IPS DF 6.9 (cell line): ENCODE measurements around the gene LMOD3.

Experiments
- DNase-seq: peaks from one replicate; pipeline ENCODE4 v3.0.0-alpha.2; 2013; ENCODE audit warnings: low read depth, low spot score
- H3K27ac ChIP-seq: one replicate; pipeline ENCODE4 v1.5.1; 2013; ENCODE audit warnings: low read length, control low read depth
- H3K27me3 ChIP-seq: 2 replicates; pipeline ENCODE4 v1.6.1; 2013; ENCODE audit warnings: mild to moderate bottlenecking, low read length; ENCODE audit not compliant: control insufficient read depth, insufficient read depth
- H3K36me3 ChIP-seq: 2 replicates; pipeline ENCODE4 v1.6.1; 2013; ENCODE audit warnings: low read length; ENCODE audit not compliant: control insufficient read depth, insufficient read depth
- H3K4me1 ChIP-seq: 2 replicates; pipeline ENCODE4 v1.6.1; 2013; ENCODE audit warnings: low read length; ENCODE audit not compliant: control insufficient read depth, insufficient read depth
- H3K4me3 ChIP-seq: 2 replicates; pipeline ENCODE4 v1.5.1; 2013; ENCODE audit warnings: mild to moderate bottlenecking, low read length
- H3K9me3 ChIP-seq: 2 replicates; pipeline ENCODE4 v1.6.1; 2013; ENCODE audit warnings: low read length, inconsistent platforms; ENCODE audit not compliant: control insufficient read depth, insufficient read depth
- WGBS: extraction: QIAGEN DNeasy Blood & Tissue Kit; methylation state at CpG from one replicate; pipeline ENCODE4 v1.1.7; 2013; ENCODE audit warnings: mixed read lengths, missing lambda C conversion rate; ENCODE audit not compliant: insufficient read length, insufficient coverage; 5-methylcytosine and 5-hydroxymethylcytosine counted together

LMOD3 gene

DNA sequence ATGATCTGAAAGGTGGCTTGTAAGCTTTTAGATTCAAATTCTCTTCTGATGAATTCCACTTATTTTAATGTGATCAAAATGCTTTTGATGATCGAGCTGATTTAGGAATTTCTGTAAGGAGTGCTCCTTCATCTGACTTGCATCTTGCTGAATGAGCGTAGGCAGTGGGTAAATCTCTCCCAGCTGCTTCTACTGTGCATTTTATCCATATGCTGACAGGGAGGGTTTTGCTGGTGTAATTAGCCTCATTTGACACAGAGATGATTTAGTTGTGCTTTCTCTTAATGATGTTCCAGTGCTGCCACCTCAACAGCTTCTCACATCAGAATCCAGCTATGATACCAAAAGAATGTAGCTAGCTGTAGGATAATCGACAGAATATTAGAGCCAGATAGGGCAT lies 3.8 kb upstream of the LMOD3 start:
- Histone ChIP-seq H3K4me3 (no peak overlapping the region), H3K27me3 (no peaks in the 10 kb centered on the region), H3K9me3 (no peaks in the 10 kb centered on the region), H3K36me3 (no peaks in the 10 kb centered on the region), H3K4me1 (no peaks in the 10 kb centered on the region), H3K27ac (no peak overlapping the region)
- DNase-seq: no peak
- no CpG with 5 or more reads among the region's 3 CpGs for WGBS

DNA sequence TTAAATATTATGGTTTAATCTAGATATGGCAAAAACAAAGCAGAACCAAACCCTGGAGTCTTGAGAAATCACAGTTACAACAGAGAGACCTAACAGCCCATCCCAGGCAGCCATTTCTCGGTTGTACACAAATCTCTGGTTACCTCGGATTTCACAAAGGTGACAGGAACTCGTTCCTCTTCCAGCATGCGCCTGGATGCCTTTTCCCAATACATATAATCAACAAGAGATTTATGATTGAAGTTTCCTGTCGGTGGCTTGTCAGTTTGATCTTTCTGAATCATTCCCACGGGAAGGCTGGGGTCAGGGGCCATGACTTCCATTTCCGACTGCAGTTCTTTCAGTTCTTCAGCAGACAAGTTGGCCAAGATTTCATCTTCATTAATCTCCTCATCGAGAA lies 445 bp downstream of the LMOD3 start:
- Histone ChIP-seq H3K4me3 (no peak overlapping the region), H3K4me1 (no peaks in the 10 kb centered on the region), H3K27me3 (no peaks in the 10 kb centered on the region), H3K36me3 (no peaks in the 10 kb centered on the region), H3K27ac (no peak overlapping the region), H3K9me3 (no peaks in the 10 kb centered on the region)
- WGBS: no CpG with 5 or more reads among the region's 8 CpGs
- DNase-seq: no peak

DNA sequence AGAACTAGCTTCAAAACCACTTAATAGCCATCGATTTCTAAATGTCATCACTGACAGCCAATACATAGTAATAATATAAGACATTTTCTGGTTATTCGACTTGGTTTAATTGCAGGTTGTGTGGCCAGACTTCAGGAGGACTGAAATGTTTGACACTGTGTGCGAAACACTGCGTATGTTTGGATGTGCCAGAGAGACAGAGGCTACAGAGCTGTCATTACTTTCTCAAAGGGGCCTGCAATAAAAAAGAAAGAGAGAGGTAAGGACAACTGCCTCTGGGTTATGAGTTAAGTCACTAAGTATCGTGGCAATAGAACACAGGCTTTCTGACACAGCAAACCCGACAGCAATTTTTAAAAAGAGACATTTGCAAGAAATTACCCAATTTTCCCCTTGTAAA lies 882 bp downstream of the LMOD3 start:
- Histone ChIP-seq H3K27ac (no peak overlapping the region), H3K4me3 (no peak overlapping the region), H3K27me3 (no peaks in the 10 kb centered on the region), H3K9me3 (no peaks in the 10 kb centered on the region), H3K36me3 (no peaks in the 10 kb centered on the region), H3K4me1 (no peaks in the 10 kb centered on the region)
- no CpG with 5 or more reads among the region's 6 CpGs for WGBS
- no peak for DNase-seq

DNA sequence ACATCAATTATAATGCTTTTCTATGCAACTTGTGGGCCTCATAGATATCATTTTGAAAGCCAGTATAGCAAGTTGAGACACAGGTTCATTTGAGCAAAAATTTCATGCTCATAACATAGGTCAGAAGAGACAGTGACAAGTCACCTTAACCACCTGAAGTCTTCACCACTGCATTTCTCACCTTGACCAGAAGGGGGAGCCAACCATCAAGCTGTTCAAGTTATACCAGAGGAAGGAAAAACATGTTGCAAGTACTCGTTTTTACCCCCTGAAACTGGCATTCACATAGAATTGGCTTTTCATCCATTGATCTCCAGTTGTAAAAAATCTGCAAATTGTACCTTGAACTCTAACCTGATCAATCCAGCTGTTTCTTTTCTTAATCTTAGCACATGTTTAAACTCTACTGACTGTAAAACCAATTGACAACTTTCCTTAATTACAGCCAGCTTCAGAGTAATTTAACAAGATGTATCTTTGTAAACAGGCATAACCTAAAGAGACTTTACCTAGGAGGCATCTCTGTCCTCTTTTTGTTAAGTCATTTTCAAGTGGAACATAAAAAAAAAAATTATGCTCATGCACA lies 1.4 kb downstream of the LMOD3 start:
- Histone ChIP-seq H3K27me3 (no peaks in the 10 kb centered on the region), H3K4me3 (no peak overlapping the region), H3K4me1 (no peaks in the 10 kb centered on the region), H3K9me3 (no peaks in the 10 kb centered on the region), H3K27ac (no peak overlapping the region), H3K36me3 (no peaks in the 10 kb centered on the region)
- DNase-seq: peak; percentile 79
- WGBS: no CpG with 5 or more reads among the region's 1 CpG

DNA sequence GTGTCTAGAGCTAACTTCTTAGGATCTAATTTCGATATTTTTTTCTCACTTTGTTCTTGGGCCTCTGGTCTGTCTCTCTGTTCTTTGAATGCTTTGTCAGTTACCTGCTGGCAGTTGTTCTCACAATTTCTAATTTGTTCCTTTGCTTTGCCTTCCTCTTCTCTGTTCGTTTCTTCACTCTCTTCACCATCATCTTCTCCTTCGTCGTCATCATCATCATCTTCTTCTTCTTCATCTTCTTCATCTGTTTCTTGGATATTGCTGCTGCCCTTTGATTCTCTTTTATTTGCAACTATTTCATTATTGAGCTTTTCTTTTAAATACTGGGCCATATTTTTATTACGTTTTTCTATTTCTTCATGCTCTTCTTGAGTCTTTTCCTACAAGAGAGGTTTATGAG lies 2.7 kb downstream of the LMOD3 start:
- WGBS: 100% methylated on average over 3 of the region's 5 CpGs
- H3K4me1 ChIP-seq: no peaks in the 10 kb centered on the region
- DNase-seq: no peak
- H3K27ac ChIP-seq: no peak overlapping the region
- H3K4me3 ChIP-seq: no peak overlapping the region
- no peaks in the 10 kb centered on the region for H3K27me3 ChIP-seq
- H3K9me3 ChIP-seq: no peaks in the 10 kb centered on the region
- no peaks in the 10 kb centered on the region for H3K36me3 ChIP-seq

DNA sequence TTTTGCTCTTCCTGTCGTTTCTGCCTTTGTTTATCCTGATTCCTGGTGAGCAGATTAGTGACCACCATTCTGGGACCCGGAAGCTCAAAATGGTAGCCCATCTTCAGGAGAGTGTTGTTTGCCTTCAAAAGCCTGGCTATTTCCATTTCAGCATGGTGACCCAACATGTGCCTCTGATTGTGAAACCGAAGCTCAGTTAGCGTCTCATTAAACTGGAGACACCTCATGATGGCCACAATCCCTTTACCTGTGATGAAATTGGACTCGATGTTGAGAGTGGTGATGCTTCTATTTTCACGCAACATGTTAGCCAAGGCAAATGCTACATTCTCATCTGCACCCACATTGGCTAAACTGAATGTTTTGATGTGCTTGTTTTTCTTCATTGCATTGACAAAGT lies 3.3 kb downstream of the LMOD3 start:
- Histone ChIP-seq H3K27me3 (no peaks in the 10 kb centered on the region), H3K9me3 (no peaks in the 10 kb centered on the region), H3K36me3 (no peaks in the 10 kb centered on the region), H3K27ac (no peak overlapping the region), H3K4me3 (no peak overlapping the region), H3K4me1 (no peaks in the 10 kb centered on the region)
- DNase-seq: no peak
- no CpG with 5 or more reads among the region's 6 CpGs for WGBS

DNA sequence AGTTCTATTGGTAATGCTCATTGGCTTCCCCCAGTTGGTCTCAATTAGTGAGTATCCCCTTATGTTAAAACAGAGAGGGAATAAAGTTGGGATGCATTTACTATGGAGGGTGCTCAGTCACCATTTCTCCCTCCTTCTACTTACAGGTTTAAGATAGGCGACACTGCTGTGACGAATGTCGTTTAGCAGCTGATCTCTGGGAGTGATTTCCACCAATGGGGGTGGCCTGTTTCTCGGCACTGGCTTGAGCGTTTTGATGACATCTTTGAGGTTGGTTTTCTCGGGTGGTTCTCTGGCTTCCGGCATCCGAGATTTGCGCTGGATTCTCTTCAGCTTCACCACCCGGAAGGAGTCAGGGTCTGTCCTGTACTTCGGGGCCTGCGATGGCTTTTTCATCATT lies 3.8 kb downstream of the LMOD3 start:
- H3K27me3 ChIP-seq: no peaks in the 10 kb centered on the region
- no peaks in the 10 kb centered on the region for H3K4me1 ChIP-seq
- no peaks in the 10 kb centered on the region for H3K36me3 ChIP-seq
- no peak overlapping the region for H3K27ac ChIP-seq
- no peaks in the 10 kb centered on the region for H3K9me3 ChIP-seq
- DNase-seq: no peak
- no peak overlapping the region for H3K4me3 ChIP-seq
- whole genome bisulfite sequencing: no CpG with 5 or more reads among the region's 12 CpGs

DNA sequence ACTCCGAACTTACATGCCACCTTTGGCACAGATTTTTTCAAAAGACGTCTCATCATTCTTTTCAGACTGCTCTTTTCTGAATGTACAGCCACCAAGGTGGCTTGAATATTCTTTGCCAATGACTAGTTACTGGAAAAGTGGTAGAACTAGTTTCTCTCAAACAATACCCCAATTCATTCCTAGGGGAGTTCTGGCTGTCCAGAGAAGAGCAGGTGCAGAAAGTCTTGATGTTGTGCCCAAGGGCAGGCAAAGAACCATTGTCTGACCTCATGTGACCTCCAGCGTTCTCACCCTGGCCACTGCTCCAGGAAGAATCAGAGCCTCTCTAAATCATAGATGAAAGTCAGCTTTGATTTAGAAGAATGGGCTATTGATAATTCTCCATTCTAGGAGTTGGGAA lies 5.5 kb downstream of the LMOD3 start:
- Histone ChIP-seq H3K27me3 (no peaks in the 10 kb centered on the region), H3K4me1 (no peaks in the 10 kb centered on the region), H3K4me3 (no peak overlapping the region), H3K9me3 (no peaks in the 10 kb centered on the region), H3K36me3 (no peaks in the 10 kb centered on the region), H3K27ac (no peak overlapping the region)
- WGBS: no CpG with 5 or more reads among the region's 3 CpGs
- no peak for DNase-seq

DNA sequence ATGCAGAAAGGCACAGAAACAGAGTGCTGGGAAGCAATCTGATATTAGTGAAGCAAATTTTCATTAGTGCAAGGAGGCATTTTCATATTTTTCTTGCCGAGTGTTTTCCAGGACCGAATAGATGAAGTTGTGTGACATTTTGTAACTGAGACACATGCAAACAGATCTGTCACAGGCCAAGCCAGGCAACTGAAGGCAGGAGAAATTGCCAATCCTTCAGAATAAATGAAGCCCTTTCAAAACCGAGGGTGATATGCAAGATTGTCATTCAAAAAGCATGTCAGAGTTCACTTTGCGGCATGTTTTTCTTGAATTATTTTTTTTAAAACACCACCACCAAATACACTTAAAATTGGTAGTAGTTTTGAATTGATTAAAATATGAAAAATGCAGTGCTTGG lies 6.2 kb downstream of the LMOD3 start:
- Histone ChIP-seq H3K27me3 (no peaks in the 10 kb centered on the region), H3K27ac (no peak overlapping the region), H3K4me1 (no peaks in the 10 kb centered on the region), H3K9me3 (no peaks in the 10 kb centered on the region), H3K36me3 (no peaks in the 10 kb centered on the region), H3K4me3 (no peak overlapping the region)
- no CpG with 5 or more reads among the region's 4 CpGs for WGBS
- no peak for DNase-seq

DNA sequence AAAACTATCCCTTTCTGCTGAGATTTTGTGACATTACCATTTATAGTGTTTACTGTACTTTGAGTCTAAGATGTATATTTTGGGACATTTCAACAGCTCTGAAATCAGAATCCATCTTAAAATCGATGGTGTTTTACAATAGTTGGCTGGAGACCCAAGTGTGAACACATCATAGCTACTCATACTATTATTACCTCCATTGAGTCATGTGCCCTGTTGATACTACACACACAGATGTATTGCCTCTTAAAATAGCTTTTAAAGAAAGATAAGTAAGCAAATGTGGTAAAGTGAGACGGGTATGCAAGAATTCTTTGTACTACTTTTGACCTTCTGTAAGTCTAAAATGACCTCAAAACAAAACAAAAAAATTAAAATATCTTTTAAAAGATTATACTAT lies 6.7 kb downstream of the LMOD3 start:
- no peak for DNase-seq
- WGBS: no CpG with 5 or more reads among the region's 2 CpGs

DNA sequence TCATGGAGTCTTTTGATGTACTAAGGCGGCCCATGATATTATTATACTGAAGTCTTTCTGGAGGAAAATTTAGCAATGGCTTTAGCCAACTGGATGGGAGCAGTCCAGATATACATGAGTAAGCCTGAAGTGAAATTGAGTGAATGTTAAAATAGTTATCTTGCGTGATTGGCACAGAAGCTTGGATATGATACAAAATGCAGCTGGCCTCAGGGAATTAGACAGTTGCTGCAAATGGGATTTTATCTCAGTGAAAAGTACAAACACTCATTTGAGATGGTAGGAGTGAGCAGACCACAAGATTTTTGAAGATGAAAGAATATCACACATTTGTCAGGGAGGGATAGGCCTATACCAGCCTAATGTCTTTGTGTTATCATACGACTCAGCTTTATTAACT lies 8.9 kb downstream of the LMOD3 start:
- WGBS: no CpG with 5 or more reads among the region's 3 CpGs
- H3K27me3 ChIP-seq: no peaks in the 10 kb centered on the region
- no peak for DNase-seq
- H3K36me3 ChIP-seq: no peaks in the 10 kb centered on the region
- no peak overlapping the region for H3K4me3 ChIP-seq
- H3K9me3 ChIP-seq: no peaks in the 10 kb centered on the region
- H3K4me1 ChIP-seq: peaks cover 3% of the 10 kb centered on the region; the same call in 1 of the 2 replicates
- H3K27ac ChIP-seq: no peak overlapping the region

More for the DNA sequence above, 6.7 kb downstream of the LMOD3 start:
- Histone ChIP-seq H3K36me3 (no peaks in the 10 kb centered on the region), H3K27ac (no peak overlapping the region), H3K4me1 (peaks cover 3% of the 10 kb centered on the region; the same call in 1 of the 2 replicates), H3K9me3 (no peaks in the 10 kb centered on the region), H3K27me3 (no peaks in the 10 kb centered on the region), H3K4me3 (no peak overlapping the region)
